Measurements from ENCODE around the gene MUC5AC. TPM values are rescaled to one million over a fixed set of nuclear protein-coding genes. Genes with fewer than 3 reads are reported as not detected.
"Not testable (repeated sequence)": the region's sequence is repeated elsewhere in the genome, so short reads cannot be mapped to it uniquely, and the experiment has no call there.

Gene MUC5AC
- total RNA-seq, 1 donor from 2014 or later = not detected

- DNase-seq (ENCODE audit: low read depth, low spot score) = no peak
Observed at GRCh38 chr11:1206391-1207271, 48.9 kb downstream of the MUC5AC start.

GRCh38 chr11:1207401-1208143, 49.8 kb downstream of the MUC5AC start:
- no peak for DNase-seq (ENCODE audit: low read depth, low spot score)

GRCh38 chr11:1208144-1208393, 50.3 kb downstream of the MUC5AC start:
- no peak for DNase-seq (ENCODE audit: low read depth, low spot score)

GRCh38 chr11:1208394-1209261, 50.9 kb downstream of the MUC5AC start:
- DNase-seq (ENCODE audit: low read depth, low spot score) = no peak

GRCh38 chr11:1209371-1210057, 51.8 kb downstream of the MUC5AC start:
- no peak for DNase-seq (ENCODE audit: low read depth, low spot score)

- DNase-seq (ENCODE audit: low read depth, low spot score) = no peak
Observed at GRCh38 chr11:1211838-1212237, 54.1 kb downstream of the MUC5AC start.

GRCh38 chr11:1215826-1216225, 58.1 kb downstream of the MUC5AC start:
- DNase-seq (ENCODE audit: low read depth, low spot score) = not testable (repeated sequence)

- DNase-seq (ENCODE audit: low read depth, low spot score) = no peak
Observed at GRCh38 chr11:1217151-1217550, 59.4 kb downstream of the MUC5AC start.

- DNase-seq (ENCODE audit: low read depth, low spot score) = no peak
Observed at GRCh38 chr11:1218256-1218787, 60.6 kb downstream of the MUC5AC start.

GRCh38 chr11:1218788-1219445, 61.2 kb downstream of the MUC5AC start:
- no peak for DNase-seq (ENCODE audit: low read depth, low spot score)

GRCh38 chr11:1219446-1219833, 61.7 kb downstream of the MUC5AC start:
- DNase-seq (ENCODE audit: low read depth, low spot score) = no peak

GRCh38 chr11:1219834-1220815, 62.4 kb downstream of the MUC5AC start:
- no peak for DNase-seq (ENCODE audit: low read depth, low spot score)

GRCh38 chr11:1220941-1221721, 63.4 kb downstream of the MUC5AC start:
- no peak for DNase-seq (ENCODE audit: low read depth, low spot score)

GRCh38 chr11:1221848-1222311, 64.1 kb downstream of the MUC5AC start:
- no peak for DNase-seq (ENCODE audit: low read depth, low spot score)

- DNase-seq (ENCODE audit: low read depth, low spot score) = no peak
Observed at GRCh38 chr11:1222491-1223345, 65.0 kb downstream of the MUC5AC start, which contains the start of gene MUC5B. TSS of gene MUC5B (plus strand) at chr11:1223066. CDS start at chr11:1223124, 58 bp downstream.

- DNase-seq (ENCODE audit: low read depth, low spot score) = no peak
Observed at GRCh38 chr11:1223346-1224110, 65.8 kb downstream of the MUC5AC start.

GRCh38 chr11:1224111-1224490, 66.3 kb downstream of the MUC5AC start:
- DNase-seq (ENCODE audit: low read depth, low spot score) = no peak

Measured in pulmonary artery endothelial cell (primary cell).